ENCODE data around the gene HAUS5. TPM values are rescaled to one million over a fixed set of nuclear protein-coding genes. Genes with fewer than 3 reads are reported as not detected.

Gene HAUS5
- total and polyA plus RNA-seq, 10 of the 15 experiments (the other 5 are each of a cell fraction or from before 2014, with no cell fraction given): 3.1 to 32.6 (median 17.6) TPM

- TF ChIP-seq EZH2 (IDR thresholded peaks at IDR 0.05; ENCODE audit: borderline replicate concordance, control insufficient read depth, low read depth, low read length): no peak
- WGBS (ENCODE audit: insufficient coverage, insufficient replicate concordance, low lambda C conversion rate, missing lambda C conversion rate): 92% methylated on average over 16 of the region's 17 CpGs
- Histone ChIP-seq H3K9ac (ENCODE audit: control insufficient read depth, insufficient read depth, low read length) (no peak overlapping the region), H3K4me2 (ENCODE audit: control insufficient read depth, insufficient read depth) (no peak overlapping the region), H3K27ac (ENCODE audit: control insufficient read depth, insufficient read depth) (no peak overlapping the region), H3K9me3 (replicated peaks; ENCODE audit: control insufficient read depth, insufficient read depth, low read length) (no peaks in the 10 kb centered on the region), H3K36me3 (ENCODE audit: control insufficient read depth in 2 of 2, insufficient read depth in 2 of 2, low read length in 1 of 2) (no peaks in the 10 kb centered on the region; a peak in 1 of 4 replicates), H3K4me1 (ENCODE audit: control insufficient read depth, insufficient read depth, low read length) (no peaks in the 10 kb centered on the region), H2AFZ (ENCODE audit: control insufficient read depth, low read depth, low read length) (no peak overlapping the region), H4K20me1 (ENCODE audit: control insufficient read depth, insufficient read depth) (no peaks in the 10 kb centered on the region), H3K4me3 (no peak overlapping the region), H3K79me2 (ENCODE audit: control insufficient read depth, insufficient read depth, low read length) (no peaks in the 10 kb centered on the region), H3K27me3 (replicated peaks in 1 of 2; ENCODE audit: control insufficient read depth in 2 of 2, insufficient read depth in 2 of 2, low read length in 1 of 2) (no peaks in the 10 kb centered on the region)
- DNase-seq (ENCODE audit: low read depth, low spot score) (no peak), ATAC-seq (no peak), FAIRE-seq (no peak)
- RAD21 ChIA-PET (ENCODE audit: unreplicated experiment): no interaction called here
- no TSS peak for BruUV-seq (replicated peaks)
- CTCF ChIA-PET: no interaction called here
- intact Hi-C loops (cut with micrococcal nuclease; ENCODE audit: unreplicated experiment): no loop called here
- in situ Hi-C loops (cut with MboI): no loop called here
- SMC1A ChIA-PET (ENCODE audit: uncharacterized antibody, unreplicated experiment): no interaction called here
- POLR2A ChIA-PET: no interaction called here
Observed at GRCh38 chr19:35620001-35620400, 7.5 kb downstream of the HAUS5 start.

GRCh38 chr19:35621708-35622107 is 9.2 kb downstream of the HAUS5 start:
- Histone ChIP-seq H4K20me1 (ENCODE audit: control insufficient read depth, insufficient read depth) (no peaks in the 10 kb centered on the region), H3K9me3 (replicated peaks; ENCODE audit: control insufficient read depth, insufficient read depth, low read length) (no peaks in the 10 kb centered on the region), H3K4me2 (ENCODE audit: control insufficient read depth, insufficient read depth) (no peak overlapping the region), H3K36me3 (ENCODE audit: control insufficient read depth in 2 of 2, insufficient read depth in 2 of 2, low read length in 1 of 2) (no peaks in the 10 kb centered on the region; a peak in 1 of 4 replicates), H3K27me3 (replicated peaks in 1 of 2; ENCODE audit: control insufficient read depth in 2 of 2, insufficient read depth in 2 of 2, low read length in 1 of 2) (no peaks in the 10 kb centered on the region), H3K4me1 (ENCODE audit: control insufficient read depth, insufficient read depth, low read length) (no peaks in the 10 kb centered on the region), H3K9ac (ENCODE audit: control insufficient read depth, insufficient read depth, low read length) (no peak overlapping the region), H3K4me3 (no peak overlapping the region), H3K79me2 (ENCODE audit: control insufficient read depth, insufficient read depth, low read length) (no peaks in the 10 kb centered on the region), H3K27ac (ENCODE audit: control insufficient read depth, insufficient read depth) (no peak overlapping the region), H2AFZ (ENCODE audit: control insufficient read depth, low read depth, low read length) (no peak overlapping the region)
- TF ChIP-seq KDM1A (IDR thresholded peaks at IDR 0.05; ENCODE audit: borderline replicate concordance) (no peak), NFXL1 (IDR thresholded peaks at IDR 0.05; ENCODE audit: borderline replicate concordance) (no peak)
- intact Hi-C loops (cut with micrococcal nuclease; ENCODE audit: unreplicated experiment) (no loop called here), in situ Hi-C loops (cut with MboI) (no loop called here)
- no peak for DNase-seq (ENCODE audit: low read depth, low spot score)
- ChIA-PET SMC1A (ENCODE audit: uncharacterized antibody, unreplicated experiment) (no interaction called here), RAD21 (ENCODE audit: unreplicated experiment) (no interaction called here), CTCF (no interaction called here), POLR2A (interaction anchor here (0.9 kb wide), 1 partner anchor 21 kb away, joined by 3 read pairs; no protein-coding TSS in a partner anchor)
- no TSS peak for BruUV-seq (replicated peaks)
- WGBS (ENCODE audit: insufficient coverage, insufficient replicate concordance, low lambda C conversion rate, missing lambda C conversion rate): 96% methylated on average over 9 of the region's 9 CpGs
- FAIRE-seq: no peak
- ATAC-seq: no peak
